Breast epithelium (tissue), 3 donors: ENCODE measurements around the gene CCDC57.

ENCODE experiments used
- POLR2AphosphoS5 ChIP-seq, 3 donors: sonication (generic); formaldehyde crosslinking; IDR thresholded peaks; one replicate each; pipeline ENCODE4 v1.6.1; 2017; ENCODE audit warnings: antibody characterized with exemption in 3 of 3
- TF ChIP-seq, protein P1 (sequence below), 3 donors: fragments of 450-650 bp; IDR thresholded peaks; one replicate each; pipeline ENCODE4 v1.5.1; 2016 to 2017; ENCODE audit warnings: antibody characterized with exemption in 3 of 3, mild to moderate bottlenecking in 3 of 3, moderate library complexity in 3 of 3

- no peak for TF ChIP-seq POLR2AphosphoS5 (IDR thresholded peaks at IDR 0.05)
- TF ChIP-seq, protein P1, sequence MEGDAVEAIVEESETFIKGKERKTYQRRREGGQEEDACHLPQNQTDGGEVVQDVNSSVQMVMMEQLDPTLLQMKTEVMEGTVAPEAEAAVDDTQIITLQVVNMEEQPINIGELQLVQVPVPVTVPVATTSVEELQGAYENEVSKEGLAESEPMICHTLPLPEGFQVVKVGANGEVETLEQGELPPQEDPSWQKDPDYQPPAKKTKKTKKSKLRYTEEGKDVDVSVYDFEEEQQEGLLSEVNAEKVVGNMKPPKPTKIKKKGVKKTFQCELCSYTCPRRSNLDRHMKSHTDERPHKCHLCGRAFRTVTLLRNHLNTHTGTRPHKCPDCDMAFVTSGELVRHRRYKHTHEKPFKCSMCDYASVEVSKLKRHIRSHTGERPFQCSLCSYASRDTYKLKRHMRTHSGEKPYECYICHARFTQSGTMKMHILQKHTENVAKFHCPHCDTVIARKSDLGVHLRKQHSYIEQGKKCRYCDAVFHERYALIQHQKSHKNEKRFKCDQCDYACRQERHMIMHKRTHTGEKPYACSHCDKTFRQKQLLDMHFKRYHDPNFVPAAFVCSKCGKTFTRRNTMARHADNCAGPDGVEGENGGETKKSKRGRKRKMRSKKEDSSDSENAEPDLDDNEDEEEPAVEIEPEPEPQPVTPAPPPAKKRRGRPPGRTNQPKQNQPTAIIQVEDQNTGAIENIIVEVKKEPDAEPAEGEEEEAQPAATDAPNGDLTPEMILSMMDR (IDR thresholded peaks at IDR 0.05) = no peak
Observed at GRCh38 chr17:82080048-82080788, 132.4 kb downstream of the CCDC57 start.
